T-cell (primary cell): ENCODE measurements around the gene P4HA3. TPM values are rescaled to one million over a fixed set of nuclear protein-coding genes. Genes with fewer than 3 reads are reported as not detected.

Experiments
- ATAC-seq, 4 experiments: fragments of 200-7000 bp in 3 of 4; fragments of 150-1000 bp in 1 of 4; cut with Tn5 transposase; replicated peaks in 1 of 4; 1 replicate in 3 of 4; 2 replicates in 1 of 4; pipeline ENCODE4 v1.10.0; 2021; ENCODE audit warnings: moderate library complexity in 3 of 4, mild to moderate bottlenecking in 2 of 4, moderate number of reproducible peaks in 1 of 4
- CTCF ChIA-PET, 2 donors: fragments of 300-600 bp; sonication (Branson Sonifier 250); formaldehyde crosslinking; loops; one replicate each; lab custom pipeline; 2022; ENCODE audit warnings: antibody characterized with exemption in 2 of 2; lab: Charles Lee
- POLR2A ChIA-PET, 2 donors: fragments of 300-600 bp; sonication (Branson Sonifier 250); formaldehyde crosslinking; loops; one replicate each; lab custom pipeline; 2022; ENCODE audit warnings: antibody characterized with exemption in 2 of 2; lab: Charles Lee
- DNase-seq, 35 experiments: peaks; one replicate each; pipeline versions ENCODE4 v3.0.0 to v3.0.0-alpha.2; 2013 to 2023
- H3K27ac ChIP-seq: one replicate; pipeline ENCODE4 v1.5.1; 2013; ENCODE audit warnings: low read length
- H3K27me3 ChIP-seq, 2 experiments: replicated peaks in 1 of 2; 1 replicate in 1 of 2; 2 replicates in 1 of 2; pipeline versions ENCODE4 v1.6.1 to v1.7.0; 2013; ENCODE audit warnings: low read length in 1 of 2, mixed read lengths in 1 of 2; ENCODE audit not compliant: control insufficient read depth in 2 of 2, insufficient read depth in 2 of 2; ENCODE audit errors: extremely low read depth in 1 of 2
- H3K36me3 ChIP-seq, 2 donors: 1 replicate in 1 of 2; 2 replicates in 1 of 2; pipeline versions ENCODE4 v1.6.1 to v1.7.0; 2013; ENCODE audit warnings: low read length in 1 of 2; ENCODE audit not compliant: control insufficient read depth in 2 of 2, insufficient read depth in 1 of 2; ENCODE audit errors: extremely low read depth in 1 of 2
- H3K4me1 ChIP-seq, 2 experiments: 1 replicate in 1 of 2; 2 replicates in 1 of 2; pipeline versions ENCODE4 v1.6.1 to v1.7.0; 2013; ENCODE audit warnings: low read length in 2 of 2, mixed read lengths in 1 of 2; ENCODE audit not compliant: insufficient read depth in 2 of 2, control insufficient read depth in 1 of 2; ENCODE audit errors: extremely low read depth in 1 of 2
- H3K4me3 ChIP-seq, 2 donors: 1 replicate in 1 of 2; 2 replicates in 1 of 2; pipeline versions ENCODE4 v1.5.1 to v1.7.0; 2013; ENCODE audit warnings: mild to moderate bottlenecking in 2 of 2, low read length in 1 of 2, moderate library complexity in 1 of 2; ENCODE audit not compliant: control insufficient read depth in 1 of 2; ENCODE audit errors: extremely low read depth in 1 of 2
- H3K9me3 ChIP-seq: 2 replicates; pipeline ENCODE4 v1.7.0; 2013
- H3K27ac Mint-ChIP-seq, 2 donors: one replicate each; pipeline ENCODE4 v1.8.0; 2020 to 2021; ENCODE audit warnings: mild to moderate bottlenecking in 2 of 2, mixed read lengths in 2 of 2
- H3K27me3 Mint-ChIP-seq, 2 donors: one replicate each; pipeline ENCODE4 v1.8.0; 2021 to 2022; ENCODE audit warnings: mixed read lengths in 2 of 2
- H3K36me3 Mint-ChIP-seq: one replicate; pipeline ENCODE4 v1.8.0; 2021; ENCODE audit warnings: mixed read lengths
- H3K4me1 Mint-ChIP-seq, 3 donors: one replicate each; pipeline ENCODE4 v1.8.0; 2020 to 2022; ENCODE audit warnings: mixed read lengths in 3 of 3, mild to moderate bottlenecking in 1 of 3
- H3K4me3 Mint-ChIP-seq, 3 donors: one replicate each; pipeline ENCODE4 v1.8.0; 2020 to 2022; ENCODE audit warnings: mild to moderate bottlenecking in 3 of 3, mixed read lengths in 3 of 3, moderate library complexity in 3 of 3
- H3K9me3 Mint-ChIP-seq, 3 donors: one replicate each; pipeline ENCODE4 v1.8.0; 2020 to 2022; ENCODE audit warnings: mixed read lengths in 3 of 3
- WGBS: methylation state at CpG from one replicate; pipeline ENCODE4 v1.1.5; 2013; ENCODE audit warnings: missing lambda C conversion rate; ENCODE audit not compliant: insufficient coverage; 5-methylcytosine and 5-hydroxymethylcytosine counted together
- total RNA-seq, 35 experiments: library from RNA in 6 of 35; stranded (reverse) in 6 of 35; fragments of 120-200 nt in 1 of 35; gene quantifications; one replicate each; pipeline versions ENCODE4 v1.2.1 to v1.2.4 and lab custom pipeline; 2013 to 2026

The P4HA3 gene
- total RNA-seq, 5 donors from 2014 or later (not counting 1 experiment from before 2014, with no cell fraction given) = not detected

DNA sequence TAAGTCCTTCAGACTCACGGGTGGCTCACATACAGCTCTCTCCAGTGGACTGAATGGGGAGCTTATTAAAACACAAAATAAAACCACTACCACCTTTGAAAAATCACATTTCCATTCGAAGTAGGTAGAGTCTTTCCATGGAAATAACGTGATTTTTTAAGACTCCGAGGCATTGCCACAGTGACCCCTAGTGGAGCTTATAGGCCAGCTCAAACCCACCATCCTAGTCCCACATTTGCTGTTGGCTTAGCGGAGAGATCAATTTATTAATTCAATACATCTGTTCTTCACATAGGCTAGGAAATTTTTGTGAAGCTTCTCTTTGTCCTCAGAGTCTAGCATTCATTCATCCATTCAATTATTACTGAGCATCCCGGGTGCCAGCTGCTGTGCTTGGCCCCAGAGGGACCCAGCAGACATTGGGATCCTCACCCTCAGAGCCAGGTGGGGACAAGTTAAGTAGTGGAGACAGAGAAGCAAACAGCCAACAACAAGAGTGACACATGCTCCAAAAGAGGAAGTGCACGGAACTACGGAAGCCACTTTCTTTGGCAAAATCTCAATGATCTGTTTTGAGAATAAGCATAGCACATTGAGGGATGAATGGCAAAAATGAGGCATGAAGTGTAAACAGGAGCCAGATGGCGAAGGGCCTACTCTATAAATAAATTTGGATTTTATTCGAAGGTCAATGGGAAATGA is 10.2 kb upstream of the P4HA3 start:
- peaks cover 2% of the 10 kb centered on the region for H3K9me3 ChIP-seq
- no peak overlapping the region for H3K4me3 Mint-ChIP-seq
- H3K4me1 ChIP-seq = no peaks in the 10 kb centered on the region
- POLR2A ChIA-PET = interaction anchor here in 1 of 2 donors (0.6 kb wide), 1 partner anchor 89 kb away, joined by 11 read pairs; no protein-coding TSS in a partner anchor
- peaks cover 0 to 2% (median 0%) of the 10 kb centered on the region in 3 donors for H3K4me1 Mint-ChIP-seq
- DNase-seq (peak in 6 of 35 experiments; percentile 2 to 57 (median 10)), ATAC-seq (peak in 1 of 4 experiments; percentile 45)
- no peaks in the 10 kb centered on the region for H3K36me3 Mint-ChIP-seq
- H3K27me3 ChIP-seq = peaks cover 0 to 15% of the 10 kb centered on the region in 2 experiments
- H3K36me3 ChIP-seq = no peaks in the 10 kb centered on the region
- peaks cover 9 to 15% (median 14%) of the 10 kb centered on the region in 3 donors for H3K9me3 Mint-ChIP-seq
- no peak overlapping the region for H3K27ac ChIP-seq
- H3K4me3 ChIP-seq = no peak overlapping the region
- no peak overlapping the region for H3K27ac Mint-ChIP-seq
- peaks cover 3 to 20% of the 10 kb centered on the region in 2 donors for H3K27me3 Mint-ChIP-seq
- WGBS = 67% methylated on average over 5 of the region's 10 CpGs
- CTCF ChIA-PET = interaction anchor here (0.6 to 1.9 kb wide), 5 partner anchors 17 to 130 kb away, joined by 3 to 6 read pairs (median 3); no protein-coding TSS in a partner anchor

DNA sequence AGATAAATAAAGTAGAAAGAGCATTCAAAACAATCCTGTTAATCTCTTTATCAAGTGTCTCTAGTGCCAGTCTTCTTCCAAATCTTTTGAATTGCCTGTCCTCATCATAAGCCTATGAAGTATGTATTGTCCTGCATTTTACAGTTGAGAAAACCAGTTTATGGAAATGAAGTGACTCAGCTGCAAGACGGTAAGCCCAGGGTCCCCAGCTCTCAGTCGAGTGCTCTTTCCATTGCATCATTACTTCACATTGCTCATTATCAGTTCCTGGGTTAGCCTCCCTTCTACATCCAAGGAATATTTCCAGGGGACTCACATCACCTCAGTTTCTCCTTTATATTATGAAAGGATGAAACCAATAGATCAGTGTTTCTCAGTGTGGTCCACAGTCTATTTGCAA is 9.1 kb upstream of the P4HA3 start:
- no CpG with 5 or more reads among the region's 2 CpGs for WGBS
- Histone ChIP-seq H3K9me3 (peaks cover 3% of the 10 kb centered on the region), H3K27me3 (peaks cover 0 to 11% of the 10 kb centered on the region in 2 experiments), H3K27ac (no peak overlapping the region), H3K4me3 (no peak overlapping the region), H3K36me3 (no peaks in the 10 kb centered on the region), H3K4me1 (no peaks in the 10 kb centered on the region)
- no peak for DNase-seq
- Mint-ChIP-seq H3K27ac (no peak overlapping the region), H3K27me3 (peaks cover 3 to 20% of the 10 kb centered on the region in 2 donors), H3K4me1 (peaks cover 0 to 2% (median 0%) of the 10 kb centered on the region in 3 donors), H3K9me3 (peaks cover 10 to 18% (median 17%) of the 10 kb centered on the region in 3 donors), H3K36me3 (no peaks in the 10 kb centered on the region), H3K4me3 (no peak overlapping the region)
- CTCF ChIA-PET = interaction anchor here (0.7 to 1.9 kb wide), 2 partner anchors 65 to 407 kb away, joined by 6 to 13 read pairs; no protein-coding TSS in a partner anchor
- ATAC-seq = no peak
- POLR2A ChIA-PET = no interaction called here

DNA sequence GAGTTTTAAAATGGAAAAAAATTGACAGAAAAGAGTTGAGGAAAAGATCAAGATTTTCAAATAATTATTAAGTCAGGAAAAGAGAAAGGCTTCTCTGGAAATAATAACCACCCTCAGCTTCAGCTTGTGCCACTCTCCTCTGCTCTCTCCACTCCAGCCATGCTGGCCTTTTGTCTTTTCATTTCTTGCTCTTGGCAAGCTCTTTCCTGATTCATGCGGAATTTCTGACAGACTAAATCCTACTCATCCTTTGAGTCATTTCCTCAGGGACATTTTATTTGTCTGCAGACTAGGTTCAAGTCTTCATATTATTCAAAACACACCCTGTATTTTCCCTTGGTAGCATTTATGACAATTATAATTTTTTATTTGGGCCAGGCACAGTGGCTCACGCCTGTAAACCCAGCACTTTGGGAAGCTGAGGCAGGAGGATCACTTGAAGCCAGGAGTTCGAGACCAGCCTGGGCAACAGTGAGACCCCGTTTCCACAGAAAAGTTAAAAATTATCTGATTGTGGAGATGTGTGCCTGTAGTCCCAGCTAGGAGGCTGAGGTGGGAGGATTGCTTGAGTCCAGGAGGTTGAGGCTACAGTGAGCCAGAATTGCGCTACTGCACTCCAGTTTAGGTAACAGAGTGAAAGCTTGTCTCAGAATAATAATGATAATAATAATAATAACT is 7.8 kb upstream of the P4HA3 start:
- H3K36me3 ChIP-seq = no peaks in the 10 kb centered on the region
- H3K4me3 ChIP-seq = no peak overlapping the region
- Mint-ChIP-seq H3K9me3 (peaks cover 10 to 18% (median 17%) of the 10 kb centered on the region in 3 donors), H3K4me1 (peaks cover 0 to 2% (median 0%) of the 10 kb centered on the region in 3 donors), H3K27ac (no peak overlapping the region), H3K36me3 (no peaks in the 10 kb centered on the region), H3K4me3 (no peak overlapping the region), H3K27me3 (peaks cover 3 to 17% of the 10 kb centered on the region in 2 donors)
- no peak for ATAC-seq
- no peaks in the 10 kb centered on the region for H3K4me1 ChIP-seq
- no peak overlapping the region for H3K27ac ChIP-seq
- CTCF ChIA-PET = no interaction called here
- POLR2A ChIA-PET = no interaction called here
- 86% methylated on average over 4 of the region's 5 CpGs for WGBS
- peaks cover 3% of the 10 kb centered on the region for H3K9me3 ChIP-seq
- DNase-seq = no peak
- peaks cover 0 to 11% of the 10 kb centered on the region in 2 experiments for H3K27me3 ChIP-seq

DNA sequence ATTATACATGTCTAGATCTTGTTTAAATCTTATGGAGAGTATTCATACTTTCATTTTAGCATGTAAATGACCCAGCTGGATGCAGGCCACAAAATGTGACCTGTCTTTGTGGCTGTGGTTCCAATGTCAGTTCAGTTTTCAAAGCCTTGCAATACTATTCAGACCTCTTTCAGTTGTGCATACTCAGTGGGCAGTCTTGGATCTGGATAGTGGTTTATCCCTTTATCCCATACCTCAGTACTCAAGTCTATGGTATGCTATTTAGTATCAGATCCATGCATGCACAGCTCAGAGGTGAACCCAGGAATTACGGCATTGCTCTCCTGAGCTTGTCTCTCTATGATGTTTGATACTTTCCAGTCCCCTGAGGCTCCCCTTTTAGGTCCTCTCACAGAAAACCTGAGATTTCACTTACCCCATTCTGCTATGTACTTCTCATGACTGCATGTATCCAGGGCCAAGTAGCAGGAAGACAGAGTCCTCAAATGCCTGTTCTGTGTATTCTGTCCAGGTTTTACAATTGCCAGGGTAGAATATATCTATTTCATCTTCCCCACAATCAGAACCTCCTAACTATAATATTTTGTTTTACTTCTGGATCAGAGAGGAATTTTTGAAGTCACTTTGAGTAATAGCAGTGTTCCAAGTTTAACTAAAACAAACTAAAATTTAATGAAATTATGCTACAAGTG is 6.9 kb upstream of the P4HA3 start:
- no peak overlapping the region for H3K4me3 ChIP-seq
- Mint-ChIP-seq H3K4me1 (peaks cover 0 to 2% (median 0%) of the 10 kb centered on the region in 3 donors), H3K9me3 (peaks cover 10 to 18% (median 17%) of the 10 kb centered on the region in 3 donors), H3K36me3 (no peaks in the 10 kb centered on the region), H3K27me3 (peaks cover 3 to 17% of the 10 kb centered on the region in 2 donors), H3K4me3 (no peak overlapping the region), H3K27ac (no peak overlapping the region)
- CTCF ChIA-PET = interaction anchor here in 1 of 2 donors (1.3 kb wide), 1 partner anchor 9 kb away, joined by 3 read pairs; no protein-coding TSS in a partner anchor
- peaks cover 3% of the 10 kb centered on the region for H3K9me3 ChIP-seq
- no peak overlapping the region for H3K27ac ChIP-seq
- ATAC-seq (no peak), DNase-seq (no peak)
- peaks cover 0 to 11% of the 10 kb centered on the region in 2 experiments for H3K27me3 ChIP-seq
- 92% methylated on average over 1 of the region's 1 CpG for WGBS
- H3K4me1 ChIP-seq = no peaks in the 10 kb centered on the region
- POLR2A ChIA-PET = no interaction called here
- no peaks in the 10 kb centered on the region for H3K36me3 ChIP-seq

- peaks cover 0 to 3% (median under 1%) of the 10 kb centered on the region in 3 donors for H3K4me1 Mint-ChIP-seq
- H3K27ac Mint-ChIP-seq = no peak overlapping the region
- H3K27me3 ChIP-seq = peaks cover 0 to 16% of the 10 kb centered on the region in 2 experiments
- POLR2A ChIA-PET = no interaction called here
- H3K36me3 ChIP-seq = no peaks in the 10 kb centered on the region
- H3K9me3 Mint-ChIP-seq = peaks cover 10 to 18% (median 17%) of the 10 kb centered on the region in 3 donors
- no peak for DNase-seq
- H3K4me3 Mint-ChIP-seq = no peak overlapping the region
- H3K9me3 ChIP-seq = peaks cover 3% of the 10 kb centered on the region
- peaks cover 3 to 20% of the 10 kb centered on the region in 2 donors for H3K27me3 Mint-ChIP-seq
- H3K4me3 ChIP-seq = no peak overlapping the region
- H3K27ac ChIP-seq = no peak overlapping the region
- CTCF ChIA-PET = interaction anchor here in 1 of 2 donors (0.6 to 1.3 kb wide), 2 partner anchors 8 to 658 kb away, joined by 3 read pairs; no protein-coding TSS in a partner anchor
- no peaks in the 10 kb centered on the region for H3K36me3 Mint-ChIP-seq
- ATAC-seq = no peak
- H3K4me1 ChIP-seq = no peaks in the 10 kb centered on the region
Measured at GRCh38 chr11:74316772-74317505, 5.5 kb upstream of the P4HA3 start.
